Right kidney (tissue), 1 donor: ENCODE measurements around the gene EXOC4.

Experiments
- DNase-seq: peaks from one replicate; pipeline ENCODE4 v3.0.0-alpha.2; 2016

Gene EXOC4

DNA sequence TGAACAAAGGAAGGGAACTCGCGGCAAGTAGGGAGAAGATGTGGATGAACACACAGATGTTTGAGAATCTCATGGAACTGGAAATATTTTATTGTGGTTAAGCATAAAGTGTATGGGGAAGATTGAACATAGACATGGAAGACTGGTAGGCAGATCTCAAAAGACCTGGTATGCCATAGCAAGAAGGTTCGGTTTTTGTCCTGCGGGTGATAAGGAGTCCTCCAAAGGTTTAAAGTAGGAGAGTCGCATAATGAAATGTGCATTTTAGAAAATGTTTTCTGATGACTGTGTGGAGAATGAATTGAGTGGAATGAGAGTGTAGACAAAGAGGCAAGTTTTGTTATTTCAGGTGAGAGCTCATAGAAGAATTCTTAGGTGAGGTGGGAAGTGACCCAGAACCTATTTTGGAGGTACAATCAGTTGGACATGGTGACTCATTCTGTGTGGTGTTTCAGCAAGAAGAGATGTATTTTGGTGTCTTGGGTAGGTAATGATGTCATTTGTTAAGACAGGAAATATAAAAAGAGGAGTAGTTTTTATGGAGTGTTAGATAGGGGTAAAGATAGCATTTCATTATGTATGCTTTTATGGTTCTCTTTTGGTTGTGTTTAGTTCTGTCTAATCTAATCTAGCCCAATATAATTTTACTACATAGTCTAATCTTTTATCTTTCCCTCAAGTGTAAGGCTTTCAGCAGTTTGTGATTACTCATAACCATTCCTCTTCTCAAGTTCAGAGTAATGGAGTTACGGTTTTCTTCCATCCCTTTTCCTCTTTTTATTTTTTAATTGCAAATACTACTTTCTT, 239.2 kb downstream of the EXOC4 start:
- DNase-seq, result no peak

DNA sequence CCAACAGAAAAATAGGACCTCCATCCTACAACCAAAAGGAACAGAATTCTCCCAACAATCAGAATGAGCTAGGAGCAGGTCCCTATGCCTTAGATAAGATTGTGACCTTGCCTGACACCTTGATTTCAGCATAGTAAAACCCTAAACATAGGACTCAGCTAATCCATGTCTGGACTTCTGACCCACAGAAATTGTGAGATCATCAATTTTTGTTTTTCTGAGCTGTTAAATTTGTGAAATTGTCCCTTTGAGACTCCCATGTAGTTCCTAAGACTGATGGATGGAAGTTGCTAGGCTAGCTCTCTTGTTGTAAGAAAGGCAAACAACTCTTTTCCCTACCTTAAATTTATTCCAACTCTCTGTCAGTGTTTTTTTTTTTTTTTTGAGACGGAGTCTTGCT, 244.2 kb downstream of the EXOC4 start:
- no peak for DNase-seq

DNA sequence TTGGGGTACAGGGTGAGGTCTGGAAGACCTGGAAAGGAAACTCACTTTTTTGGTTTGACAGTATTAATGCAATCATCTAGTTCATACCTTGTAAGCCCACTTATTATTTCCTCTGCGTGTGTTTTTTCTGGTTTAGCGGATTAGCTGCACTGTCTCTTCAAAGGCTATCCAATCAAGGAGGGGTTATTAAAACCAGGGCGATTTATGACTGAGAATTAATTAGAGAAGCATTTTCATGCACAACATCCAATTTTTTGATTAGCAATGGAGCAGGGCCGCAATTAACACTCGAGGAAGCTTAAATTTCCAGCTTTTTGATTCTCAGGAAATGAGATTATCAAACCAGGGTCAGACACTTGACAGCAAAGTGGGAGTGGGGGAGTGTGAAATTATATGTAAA, 248.9 kb downstream of the EXOC4 start:
- DNase-seq, result no peak

DNA sequence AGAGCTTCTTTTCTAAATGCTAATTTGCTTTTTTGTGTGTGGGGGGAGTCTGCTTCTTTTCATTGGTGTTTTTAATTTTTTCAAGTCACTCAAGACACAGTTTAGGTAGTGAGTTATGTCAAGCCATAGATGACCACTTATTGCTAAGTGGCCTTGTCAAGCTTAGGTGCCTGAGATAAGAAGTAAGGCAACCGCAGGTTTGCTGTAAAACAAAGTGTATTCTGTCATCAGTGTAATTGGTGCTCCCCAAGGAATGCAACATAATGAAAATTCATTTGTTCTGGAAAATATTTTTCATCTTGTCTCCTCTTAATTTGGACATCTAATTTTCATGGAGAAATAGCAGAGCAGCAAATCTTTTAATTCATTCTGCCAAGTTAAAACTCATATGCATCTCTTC, 249.6 kb downstream of the EXOC4 start:
- DNase-seq, result no peak

DNA sequence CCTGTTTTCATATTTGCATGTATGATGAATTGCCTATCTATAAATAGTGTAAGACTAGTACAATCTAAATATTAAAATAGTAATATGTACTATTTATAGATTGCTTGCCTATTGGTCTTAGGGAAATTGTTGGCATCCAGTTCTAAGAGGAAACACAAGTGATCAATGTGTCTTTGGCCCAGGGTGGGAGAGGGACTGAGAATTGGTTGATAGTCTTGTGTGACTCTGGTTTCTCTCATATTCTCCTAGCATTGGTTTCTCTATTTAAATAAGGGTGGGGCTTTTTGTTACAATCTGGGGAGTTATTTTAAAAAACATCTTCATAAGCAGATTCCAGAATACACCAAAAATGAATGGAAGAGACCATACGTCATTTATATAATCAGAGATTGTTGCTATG, 250.1 kb downstream of the EXOC4 start:
- DNase-seq, result no peak

DNA sequence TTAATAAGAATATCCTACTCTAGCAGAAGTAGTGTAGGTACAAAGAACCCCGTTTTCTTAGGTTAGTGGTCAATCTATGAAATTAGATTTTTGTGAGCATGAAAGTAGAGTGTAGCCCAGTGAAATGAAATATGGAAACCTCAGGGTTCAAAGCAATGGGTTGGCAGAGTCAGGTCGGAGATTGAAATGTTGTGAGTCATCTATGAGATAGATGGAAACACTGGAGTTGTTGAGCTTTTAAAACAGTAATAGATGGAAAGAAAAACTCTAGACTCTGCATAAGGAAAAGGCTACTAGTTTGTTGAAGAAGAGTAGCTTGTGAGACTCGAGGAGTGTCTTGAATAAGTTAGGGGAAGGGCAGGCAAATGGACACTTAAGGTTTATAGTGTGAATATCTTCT, 251.9 kb downstream of the EXOC4 start:
- DNase-seq, result no peak

DNA sequence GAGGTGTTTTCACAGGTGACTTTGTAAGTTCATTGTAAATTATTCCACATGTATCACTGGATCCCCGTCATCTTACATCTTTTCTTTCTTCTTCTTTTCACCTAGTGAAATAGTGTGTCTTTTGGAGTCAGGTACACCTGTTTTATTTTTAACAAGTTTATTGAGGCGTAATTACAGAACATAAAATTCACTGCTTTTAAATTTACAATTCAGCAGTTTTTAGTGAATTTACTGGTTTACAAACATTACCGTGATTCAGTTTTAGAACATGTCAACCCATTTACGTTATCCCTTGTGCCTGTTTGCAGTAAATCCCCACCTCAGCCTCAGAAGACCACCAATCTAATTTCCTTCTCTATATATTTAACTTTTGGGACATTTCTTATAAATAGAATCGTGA, 256.9 kb downstream of the EXOC4 start:
- no peak for DNase-seq

DNA sequence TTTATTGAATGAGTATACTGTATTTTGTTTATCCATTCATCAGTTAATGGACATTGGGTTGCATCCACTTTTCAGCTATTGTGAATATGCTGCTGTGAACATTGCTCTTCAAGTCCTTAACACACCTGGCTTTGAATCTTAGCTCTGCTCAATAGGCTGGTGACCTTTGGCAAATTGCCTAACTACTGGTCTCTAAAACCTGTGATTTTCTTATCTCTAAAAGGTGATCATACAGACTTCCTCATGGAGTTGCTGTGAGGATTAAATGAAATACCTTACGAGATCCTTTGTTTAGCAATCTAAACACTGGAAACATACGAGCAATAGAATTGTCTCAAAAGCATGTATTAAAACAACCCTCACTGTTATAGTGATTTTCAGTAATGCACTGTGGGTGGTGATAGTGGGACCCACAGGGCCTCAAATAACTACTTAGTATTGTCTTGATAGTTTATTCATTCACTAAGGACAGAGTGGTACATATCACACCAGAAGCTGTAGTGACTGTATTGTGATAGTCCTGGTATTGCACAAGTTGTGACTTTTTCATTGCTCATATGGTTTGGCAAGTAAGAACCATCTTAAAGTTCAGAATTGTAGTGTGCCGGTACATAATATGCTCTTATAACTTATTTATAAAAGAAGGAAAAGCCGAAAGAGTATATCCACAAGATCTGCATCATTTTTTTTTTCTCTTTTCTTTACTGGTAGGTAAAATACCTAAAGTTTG, 257.6 kb downstream of the EXOC4 start:
- DNase-seq, result no peak

DNA sequence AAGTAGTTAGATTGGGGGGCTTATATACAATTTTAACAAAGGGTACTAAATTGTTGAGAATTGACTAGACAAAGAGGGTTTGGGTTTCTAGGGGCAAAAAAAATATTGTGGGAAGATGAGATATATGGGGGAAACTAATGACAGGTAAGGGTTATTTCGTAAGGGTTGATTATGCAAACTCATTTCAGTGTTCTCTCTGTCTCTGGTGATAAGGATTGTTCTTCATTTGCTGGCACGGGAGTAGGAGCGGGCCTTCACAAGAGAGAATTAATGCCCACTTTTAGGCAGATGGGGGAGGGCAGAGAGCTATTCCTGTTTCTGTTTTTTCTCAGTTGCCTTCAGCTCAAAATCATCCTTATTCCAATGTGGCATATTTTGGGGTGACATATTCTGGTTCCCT, 258.4 kb downstream of the EXOC4 start:
- DNase-seq, result no peak

DNA sequence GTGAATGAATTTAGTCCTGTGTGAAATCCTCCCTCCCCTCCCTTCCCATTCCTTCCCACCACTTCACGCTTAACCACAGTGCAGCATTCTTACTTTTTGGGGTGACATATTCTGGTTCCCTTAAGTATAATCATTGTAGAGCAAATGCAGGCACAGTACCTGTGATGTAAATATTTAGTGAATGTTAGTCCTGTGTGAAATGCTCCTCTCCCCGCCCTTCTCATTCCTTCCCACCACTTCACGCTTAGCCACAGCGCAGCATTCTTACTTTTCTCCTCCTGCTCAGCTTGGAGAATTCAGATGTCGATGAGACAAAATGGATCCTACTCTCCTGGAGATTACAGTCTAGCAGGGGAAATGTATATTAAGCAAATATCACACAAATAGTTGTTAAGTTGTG, 258.8 kb downstream of the EXOC4 start:
- DNase-seq, result no peak

DNA sequence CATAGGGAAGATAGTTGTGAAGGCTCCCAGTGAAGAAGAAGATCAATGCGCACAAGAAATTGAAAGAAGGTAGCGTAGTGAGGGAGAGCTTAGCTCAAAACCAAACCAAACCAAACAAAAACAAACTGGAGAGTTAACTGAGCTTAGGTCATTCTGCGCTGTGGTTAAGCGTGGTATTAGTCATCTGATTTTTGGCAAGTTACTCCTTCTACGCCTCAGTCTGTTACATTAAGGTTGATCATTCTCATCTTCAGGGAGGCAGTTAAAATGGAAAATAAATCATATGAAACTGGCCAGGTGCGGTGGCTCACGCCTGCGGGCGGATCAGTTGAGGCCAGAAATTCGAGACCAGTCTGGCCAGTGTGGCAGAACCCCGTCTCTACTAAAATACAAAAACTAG, 259.7 kb downstream of the EXOC4 start:
- DNase-seq, result no peak

DNA sequence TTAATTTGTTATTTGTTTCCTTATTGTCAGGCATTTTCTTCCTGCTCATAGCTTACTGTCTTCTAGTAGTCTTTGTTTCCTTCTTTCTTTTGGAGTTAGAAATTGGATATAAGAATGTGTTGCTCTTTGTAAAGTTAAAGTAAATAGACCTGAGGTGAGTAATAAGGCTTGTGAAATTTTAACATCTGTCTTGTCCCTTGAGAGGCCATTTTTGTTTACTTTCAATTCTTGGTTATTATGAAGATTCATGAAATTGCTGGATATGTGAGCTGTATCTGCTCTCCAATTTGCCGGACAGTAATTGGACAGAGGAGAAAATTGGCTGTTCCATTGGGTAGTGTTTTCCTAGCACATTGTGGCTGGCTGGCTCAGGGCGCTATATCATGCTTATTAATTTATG, 260.7 kb downstream of the EXOC4 start:
- DNase-seq, result no peak

DNA sequence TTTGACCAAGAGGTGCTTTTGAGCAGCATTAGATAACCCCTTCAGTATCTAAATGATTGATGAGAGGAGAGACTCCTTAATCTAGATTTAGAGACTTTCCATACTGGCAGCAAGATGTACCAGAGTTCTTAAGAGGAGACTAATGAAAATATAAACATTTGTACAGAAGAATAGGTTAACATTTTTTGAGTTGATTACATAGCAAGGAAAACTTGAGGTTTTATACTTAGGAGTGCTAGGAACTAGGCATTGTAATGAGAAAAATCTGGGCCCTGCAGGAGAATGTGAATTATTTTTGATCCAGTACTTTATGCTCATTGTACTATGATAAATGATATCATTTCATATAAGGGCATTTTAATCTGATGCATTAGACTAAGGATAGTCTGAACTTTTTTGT, 261.7 kb downstream of the EXOC4 start:
- DNase-seq, result no peak

DNA sequence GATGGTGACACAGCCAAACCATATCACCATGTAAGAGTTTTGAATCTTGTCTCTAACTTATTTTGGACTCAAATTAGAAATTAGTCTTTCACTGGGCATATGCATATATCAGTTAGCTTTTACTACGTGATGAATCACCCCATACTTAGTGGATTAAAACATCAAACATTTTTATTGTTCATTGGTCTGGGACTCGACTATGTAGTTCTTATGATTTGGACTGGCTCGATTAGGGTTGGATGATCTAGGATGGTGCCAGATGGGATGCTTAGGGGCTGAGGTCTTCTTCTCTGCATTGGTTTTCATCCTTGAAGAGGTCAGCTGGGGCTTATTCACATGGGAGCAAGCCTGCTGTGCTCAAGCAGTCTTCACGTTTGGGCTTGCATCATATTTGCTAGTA, 264.9 kb downstream of the EXOC4 start:
- no peak for DNase-seq

DNA sequence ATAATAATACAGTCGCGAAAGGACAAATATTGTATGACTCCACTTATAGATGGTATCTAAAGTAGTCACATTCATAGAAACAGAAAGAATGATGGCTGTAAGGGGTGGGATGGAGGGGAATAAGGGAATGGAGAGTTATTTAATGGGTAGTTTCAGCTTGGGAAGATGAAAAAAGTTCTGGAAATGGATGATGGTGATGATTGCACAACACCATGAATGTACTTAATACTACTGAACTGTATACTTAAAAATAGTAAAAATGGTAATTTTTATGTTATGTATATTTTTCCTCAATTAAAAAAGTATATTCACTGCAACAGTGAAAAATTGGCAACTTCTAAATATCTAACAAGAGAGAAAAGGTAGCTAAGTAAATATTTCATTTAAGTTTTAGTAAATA, 265.8 kb downstream of the EXOC4 start:
- DNase-seq, result no peak

DNA sequence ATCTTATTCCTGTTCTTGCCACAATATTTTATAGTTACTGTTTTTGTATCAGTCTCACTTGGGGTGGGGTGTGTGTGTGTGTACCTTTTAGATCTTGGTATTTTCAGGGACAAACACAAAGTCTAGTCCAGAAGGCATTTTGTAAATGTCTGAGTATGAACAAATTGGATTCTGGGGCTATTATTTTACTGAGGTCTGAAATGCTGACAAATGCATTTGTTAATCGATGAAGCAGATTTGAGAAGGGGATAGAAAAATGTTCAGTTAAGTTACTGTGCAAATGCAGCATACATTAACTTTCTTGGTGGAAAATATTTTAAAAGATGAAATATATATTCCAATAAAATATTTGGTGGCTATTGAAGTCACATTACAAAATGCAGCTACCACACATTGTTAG, 267.4 kb downstream of the EXOC4 start:
- no peak for DNase-seq

DNA sequence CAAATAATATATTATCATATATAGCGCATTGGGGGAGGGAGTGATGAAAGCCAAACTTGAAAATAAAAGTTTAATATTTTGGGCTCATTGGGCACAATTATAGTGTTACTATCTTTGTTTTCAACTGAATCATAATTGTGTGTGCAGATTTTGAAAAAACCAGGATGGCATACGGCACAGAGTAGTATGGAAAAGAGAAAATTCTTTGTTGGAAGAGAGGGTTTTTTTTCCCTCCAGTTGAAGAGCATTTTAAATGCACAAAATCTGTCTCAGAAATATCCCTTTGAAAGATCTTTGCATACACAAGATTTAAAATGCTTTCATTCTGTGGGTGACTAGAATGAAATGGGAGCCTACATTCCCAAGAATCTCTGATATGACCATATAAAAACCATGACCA, 269.6 kb downstream of the EXOC4 start:
- DNase-seq, result no peak

DNA sequence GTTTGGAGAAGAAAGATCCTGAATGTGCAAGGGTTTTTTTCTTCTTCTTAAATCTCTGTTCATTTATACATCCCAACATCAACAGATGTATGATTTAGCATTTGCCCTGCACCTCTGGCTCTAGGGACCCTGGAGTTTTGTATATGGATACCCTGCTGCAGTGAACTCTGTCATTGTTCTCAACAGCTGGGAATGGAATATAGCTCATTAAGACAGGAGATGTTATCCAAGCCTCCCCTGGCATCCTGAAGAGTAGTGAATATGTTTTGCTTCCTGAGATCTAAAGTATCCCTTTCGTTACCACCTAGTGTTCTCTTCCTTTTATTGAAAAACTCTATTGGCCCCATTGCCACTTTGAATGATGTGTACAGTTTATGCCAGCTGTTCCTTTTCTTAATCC, 275.9 kb downstream of the EXOC4 start:
- DNase-seq, result no peak

DNA sequence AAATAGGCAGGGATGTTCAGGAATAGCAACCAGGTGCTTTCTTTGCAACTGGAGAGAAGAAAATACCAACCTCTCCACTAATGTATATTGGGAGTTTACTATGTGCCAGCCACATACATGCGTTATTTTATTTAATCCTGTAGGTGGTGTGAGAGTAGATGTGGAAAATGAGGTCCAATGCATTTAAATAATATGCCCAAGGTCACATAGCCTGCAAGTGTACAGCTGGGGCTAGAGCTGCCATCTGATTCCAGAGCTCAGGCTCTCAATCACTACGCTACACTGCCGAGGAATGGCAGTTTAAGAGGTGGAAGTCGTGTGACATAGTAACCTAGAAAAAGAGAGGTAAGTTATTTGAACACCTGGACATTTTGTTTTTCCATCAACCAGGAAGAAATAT, 277.0 kb downstream of the EXOC4 start:
- no peak for DNase-seq

DNA sequence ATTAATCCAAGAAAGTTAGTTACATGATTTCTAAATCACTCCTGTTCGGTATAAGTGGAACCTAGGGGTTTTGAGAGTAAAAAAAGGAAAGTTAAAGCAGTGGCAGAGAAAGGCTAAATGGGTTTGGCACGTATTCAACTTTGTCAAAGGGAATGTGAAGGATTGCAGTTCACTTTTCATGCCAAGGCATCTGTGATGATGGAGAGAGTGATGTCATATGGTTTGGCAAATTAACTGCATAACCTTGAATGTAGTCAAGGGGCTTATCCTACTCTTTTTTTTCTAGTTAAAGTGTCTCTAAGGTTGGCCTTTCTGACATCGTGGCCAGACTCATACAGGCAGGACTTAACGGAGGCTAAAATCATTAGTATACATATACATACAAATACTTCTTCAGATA, 277.8 kb downstream of the EXOC4 start:
- DNase-seq, result no peak

DNA sequence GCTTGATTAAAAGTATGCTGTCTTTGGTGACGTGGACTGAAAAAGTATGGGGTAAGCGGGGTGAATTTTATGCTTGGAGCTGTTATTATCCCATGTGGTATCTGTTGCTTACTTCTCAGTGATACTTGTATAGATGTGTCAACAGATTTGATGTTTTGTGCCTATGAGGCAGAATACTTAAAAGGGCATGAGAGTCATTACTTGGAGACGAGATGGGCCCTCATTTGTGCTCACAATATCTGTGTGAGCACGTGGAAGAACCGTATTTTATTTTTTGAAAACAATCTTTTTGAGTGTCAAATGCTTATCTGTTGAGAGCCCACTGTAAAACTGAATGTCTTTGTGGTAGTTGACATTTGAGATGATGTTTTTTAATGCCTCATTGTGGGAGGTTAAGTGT, 281.9 kb downstream of the EXOC4 start:
- no peak for DNase-seq

DNA sequence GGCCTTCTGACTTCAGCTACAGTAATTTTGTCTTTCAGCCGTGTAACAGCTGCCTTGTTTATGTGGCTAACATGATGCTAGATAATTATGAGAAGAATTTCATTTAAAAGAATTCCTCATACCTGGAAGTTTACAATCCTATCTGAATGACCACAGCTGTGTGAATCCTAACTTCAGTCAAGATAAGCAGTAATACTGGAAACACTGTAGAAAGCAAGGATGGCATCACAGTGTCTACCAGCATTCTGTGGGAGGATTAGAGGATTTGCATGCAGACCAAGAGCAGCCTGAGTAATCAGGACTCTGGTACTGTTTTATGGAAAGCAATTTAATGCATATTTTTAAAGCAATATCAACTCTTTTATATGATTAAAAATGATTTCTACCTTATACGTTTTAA, 282.4 kb downstream of the EXOC4 start:
- no peak for DNase-seq

DNA sequence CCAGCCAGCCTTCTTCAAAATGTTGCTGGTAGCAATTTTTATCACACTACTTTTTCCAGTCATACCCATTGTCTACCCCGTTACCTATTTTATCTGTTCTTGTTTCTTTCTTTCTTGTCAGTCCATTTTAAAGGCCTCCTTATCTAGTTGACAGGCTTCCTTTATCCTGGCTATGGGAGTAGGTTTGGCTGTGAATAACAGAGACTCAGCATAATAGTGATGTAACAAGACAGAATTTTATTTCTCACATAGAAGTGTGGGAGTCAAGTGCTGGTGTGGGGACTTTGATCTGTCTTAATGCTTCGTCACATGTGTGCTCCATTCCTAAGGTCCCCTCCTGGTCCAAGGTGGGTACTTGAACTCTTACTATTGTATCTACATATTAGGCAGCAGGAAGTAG, 283.6 kb downstream of the EXOC4 start:
- DNase-seq, result no peak

DNA sequence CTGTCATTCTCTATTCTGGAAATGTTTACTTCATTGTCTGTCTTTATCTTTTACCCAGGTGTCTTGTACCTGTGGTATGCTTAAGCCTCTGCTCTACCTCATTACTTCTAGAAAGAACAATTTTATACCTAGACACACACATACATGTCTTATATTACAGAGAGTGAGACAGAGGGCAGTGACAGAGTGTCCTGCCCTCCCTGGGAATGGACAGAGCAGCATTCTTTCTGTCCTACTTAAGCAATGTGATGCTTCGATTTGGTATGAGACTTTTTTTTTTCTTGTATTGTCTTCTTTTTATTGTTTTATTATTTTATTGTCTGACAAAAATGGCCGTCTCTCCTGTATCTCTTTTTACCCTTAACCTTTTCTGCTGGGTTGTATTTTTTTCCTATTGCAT, 286.1 kb downstream of the EXOC4 start:
- no peak for DNase-seq
